Measurements from ENCODE around the gene CDC20.

Gene CDC20

GRCh38 chr1:43365678-43366077, 6.9 kb downstream of the CDC20 start:
- Histone ChIP-seq H3K27me3 (ENCODE audit: insufficient read depth, low read depth) (no peaks in the 10 kb centered on the region), H3K4me3 (IDR thresholded peaks at IDR 0.05; ENCODE audit: insufficient read depth, low read depth, low read length) (no peak overlapping the region), H2AFZ (ENCODE audit: low read depth) (no peak overlapping the region), H3K27ac (no peak overlapping the region), H4K20me1 (ENCODE audit: insufficient read depth) (no peaks in the 10 kb centered on the region), H3K9ac (no peak overlapping the region), H3K36me3 (ENCODE audit: insufficient read depth) (no peaks in the 10 kb centered on the region), H3K79me2 (ENCODE audit: insufficient read depth, low read depth) (peaks cover 22% of the 10 kb centered on the region), H3K4me1 (ENCODE audit: low read depth, poor library complexity, severe bottlenecking) (peaks cover 17% of the 10 kb centered on the region), H3K4me2 (no peak overlapping the region)
- no peak for TF ChIP-seq CTCF (conservative IDR thresholded peaks at IDR 0.05; ENCODE audit: low read depth, low read length)

- Histone ChIP-seq H3K9ac (peak overlapping the region; percentile 87; the same call in 1 of the 2 replicates), H3K4me2 (peak overlapping the region; percentile 96), H3K36me3 (ENCODE audit: insufficient read depth) (no peaks in the 10 kb centered on the region), H3K27ac (no peak overlapping the region), H3K4me3 (IDR thresholded peaks at IDR 0.05; ENCODE audit: insufficient read depth, low read depth, low read length) (no peak overlapping the region), H3K79me2 (ENCODE audit: insufficient read depth, low read depth) (peaks cover 19% of the 10 kb centered on the region; the same call in 1 of the 2 replicates), H3K27me3 (ENCODE audit: insufficient read depth, low read depth) (no peaks in the 10 kb centered on the region), H3K4me1 (ENCODE audit: low read depth, poor library complexity, severe bottlenecking) (peaks cover 13% of the 10 kb centered on the region), H2AFZ (ENCODE audit: low read depth) (no peak overlapping the region), H4K20me1 (ENCODE audit: insufficient read depth) (no peaks in the 10 kb centered on the region)
- no peak for TF ChIP-seq CTCF (conservative IDR thresholded peaks at IDR 0.05; ENCODE audit: low read depth, low read length)
Measured at GRCh38 chr1:43366179-43366578, 7.4 kb downstream of the CDC20 start.

GRCh38 chr1:43366601-43367025, 7.8 kb downstream of the CDC20 start:
- peaks cover 19% of the 10 kb centered on the region; the same call in 1 of the 2 replicates for H3K79me2 ChIP-seq (ENCODE audit: insufficient read depth, low read depth)
- no peak overlapping the region for H2AFZ ChIP-seq (ENCODE audit: low read depth)
- no peaks in the 10 kb centered on the region for H3K36me3 ChIP-seq (ENCODE audit: insufficient read depth)
- H3K9ac ChIP-seq = peak overlapping the region; percentile 87
- peaks cover 13% of the 10 kb centered on the region for H3K4me1 ChIP-seq (ENCODE audit: low read depth, poor library complexity, severe bottlenecking)
- peak overlapping the region; percentile 59; the same call in 1 of the 2 replicates for H3K27ac ChIP-seq
- TF ChIP-seq CTCF (conservative IDR thresholded peaks at IDR 0.05; ENCODE audit: low read depth, low read length) = no peak
- H4K20me1 ChIP-seq (ENCODE audit: insufficient read depth) = no peaks in the 10 kb centered on the region
- H3K4me3 ChIP-seq (IDR thresholded peaks at IDR 0.05; ENCODE audit: insufficient read depth, low read depth, low read length) = no peak overlapping the region
- peak overlapping the region; percentile 96 for H3K4me2 ChIP-seq
- H3K27me3 ChIP-seq (ENCODE audit: insufficient read depth, low read depth) = no peaks in the 10 kb centered on the region

- no peak for TF ChIP-seq CTCF (conservative IDR thresholded peaks at IDR 0.05; ENCODE audit: low read depth, low read length)
- H3K4me2 ChIP-seq = peak overlapping the region; percentile 96
- H3K4me3 ChIP-seq (IDR thresholded peaks at IDR 0.05; ENCODE audit: insufficient read depth, low read depth, low read length) = peak overlapping the region; percentile 85
- H4K20me1 ChIP-seq (ENCODE audit: insufficient read depth) = no peaks in the 10 kb centered on the region
- H3K36me3 ChIP-seq (ENCODE audit: insufficient read depth) = no peaks in the 10 kb centered on the region
- no peaks in the 10 kb centered on the region for H3K27me3 ChIP-seq (ENCODE audit: insufficient read depth, low read depth)
- peak overlapping the region; percentile 87 for H3K9ac ChIP-seq
- H2AFZ ChIP-seq (ENCODE audit: low read depth) = peak overlapping the region; percentile 52
- peaks cover 13% of the 10 kb centered on the region for H3K4me1 ChIP-seq (ENCODE audit: low read depth, poor library complexity, severe bottlenecking)
- peaks cover 19% of the 10 kb centered on the region; the same call in 1 of the 2 replicates for H3K79me2 ChIP-seq (ENCODE audit: insufficient read depth, low read depth)
- peak overlapping the region; percentile 59 for H3K27ac ChIP-seq
Measured at GRCh38 chr1:43367026-43367903, 8.5 kb downstream of the CDC20 start.
